Midbrain (tissue), 1 donor: ENCODE results near the gene OGT.
A peak's percentile ranks its signal among the peaks of the same experiment; 100 is the strongest.
"Not testable (repeated sequence)": the region's sequence is repeated elsewhere in the genome, so short reads cannot be mapped to it uniquely, and the experiment has no call there.

ENCODE experiments used
- DNase-seq: peaks from one replicate; lab custom pipeline; 2025; lab: John Stamatoyannopoulos, UW

Gene OGT

GRCh38 chrX:71532753-71533425, at the start of gene OGT:
Gene OGT, plus strand, starts transcription at chrX:71533104. Its CDS starts 196 bp downstream, at chrX:71533300.
- DNase-seq: peak; percentile 89

- DNase-seq: no peak
Observed at GRCh38 chrX:71487814-71488213, 45.1 kb upstream of the OGT start.

GRCh38 chrX:71489540-71489939, 43.4 kb upstream of the OGT start:
- no peak for DNase-seq

- no peak for DNase-seq
Observed at GRCh38 chrX:71492231-71493065, 40.5 kb upstream of the OGT start.

DNA sequence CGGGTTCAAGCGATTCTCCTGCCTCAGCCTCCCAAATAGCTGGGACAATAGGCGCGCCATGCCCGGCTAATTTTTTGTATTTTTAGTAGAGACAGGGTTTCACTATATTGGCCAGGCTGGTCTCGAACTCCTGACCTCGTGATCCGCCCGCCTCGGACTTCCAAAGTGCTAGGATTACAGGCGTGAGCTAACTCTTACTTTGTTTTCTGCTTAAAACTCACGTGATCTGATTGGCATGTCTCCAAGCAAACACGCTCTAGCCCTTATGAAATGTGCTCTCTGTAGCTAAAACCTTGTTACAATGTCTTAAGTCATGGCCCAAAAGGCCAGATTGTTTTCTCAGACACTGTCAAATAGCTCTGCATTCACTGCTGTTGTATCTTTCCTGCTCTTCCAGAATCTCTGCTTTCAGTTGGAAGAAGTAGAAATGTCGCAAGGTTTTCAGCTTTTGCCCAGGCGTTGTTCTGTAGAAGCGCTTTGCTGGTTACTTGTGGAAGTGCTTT, 39.7 kb upstream of the OGT start:
- no peak for DNase-seq

- peak; percentile 17 for DNase-seq
Observed at GRCh38 chrX:71495979-71496378, 36.9 kb upstream of the OGT start.

- no peak for DNase-seq
Observed at GRCh38 chrX:71496476-71496875, 36.4 kb upstream of the OGT start.

DNA sequence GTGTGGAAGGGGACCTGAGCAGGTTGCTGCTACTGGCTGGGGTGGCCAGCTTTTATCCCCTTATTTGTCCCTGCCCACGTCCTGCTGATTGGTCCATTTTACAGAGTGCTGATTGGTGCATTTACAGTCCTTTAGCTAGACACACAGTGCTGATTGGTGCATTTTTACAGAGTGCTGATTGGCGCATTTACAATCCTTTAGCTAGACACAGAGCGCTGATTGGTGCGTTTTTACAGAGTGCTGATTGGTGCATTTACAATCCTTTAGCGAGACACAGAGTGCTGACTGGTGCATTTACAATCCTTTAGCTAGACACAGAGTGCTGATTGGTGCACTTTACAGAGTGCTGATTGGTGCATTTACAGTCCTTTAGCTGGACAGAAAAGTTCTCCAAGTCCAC, 30.8 kb upstream of the OGT start:
- DNase-seq: not testable (repeated sequence)

- no peak for DNase-seq
Observed at GRCh38 chrX:71504346-71504745, 28.6 kb upstream of the OGT start.

DNA sequence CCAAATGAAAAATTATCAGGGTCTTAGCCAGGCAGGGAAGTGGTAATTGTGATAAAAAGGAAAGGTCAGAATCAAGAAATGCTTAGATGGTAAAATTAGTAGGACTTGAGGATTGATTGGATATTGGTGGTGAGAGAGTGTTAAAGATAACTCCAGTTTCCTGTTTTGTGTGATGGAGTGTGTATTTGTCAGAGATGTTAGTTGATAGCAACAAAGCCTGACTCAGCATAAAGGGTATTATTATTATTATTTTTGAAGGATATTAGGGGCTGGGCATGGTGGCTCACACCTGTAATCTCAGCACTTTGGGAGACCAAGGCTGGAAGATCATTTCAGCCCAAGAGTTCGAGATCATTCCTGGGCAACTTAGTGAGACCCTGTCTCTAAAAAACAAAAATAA, 23.6 kb upstream of the OGT start:
- DNase-seq: no peak

- no peak for DNase-seq
Observed at GRCh38 chrX:71510161-71510560, 22.7 kb upstream of the OGT start.

GRCh38 chrX:71513731-71514130, 19.2 kb upstream of the OGT start:
- DNase-seq: not testable (repeated sequence)

DNA sequence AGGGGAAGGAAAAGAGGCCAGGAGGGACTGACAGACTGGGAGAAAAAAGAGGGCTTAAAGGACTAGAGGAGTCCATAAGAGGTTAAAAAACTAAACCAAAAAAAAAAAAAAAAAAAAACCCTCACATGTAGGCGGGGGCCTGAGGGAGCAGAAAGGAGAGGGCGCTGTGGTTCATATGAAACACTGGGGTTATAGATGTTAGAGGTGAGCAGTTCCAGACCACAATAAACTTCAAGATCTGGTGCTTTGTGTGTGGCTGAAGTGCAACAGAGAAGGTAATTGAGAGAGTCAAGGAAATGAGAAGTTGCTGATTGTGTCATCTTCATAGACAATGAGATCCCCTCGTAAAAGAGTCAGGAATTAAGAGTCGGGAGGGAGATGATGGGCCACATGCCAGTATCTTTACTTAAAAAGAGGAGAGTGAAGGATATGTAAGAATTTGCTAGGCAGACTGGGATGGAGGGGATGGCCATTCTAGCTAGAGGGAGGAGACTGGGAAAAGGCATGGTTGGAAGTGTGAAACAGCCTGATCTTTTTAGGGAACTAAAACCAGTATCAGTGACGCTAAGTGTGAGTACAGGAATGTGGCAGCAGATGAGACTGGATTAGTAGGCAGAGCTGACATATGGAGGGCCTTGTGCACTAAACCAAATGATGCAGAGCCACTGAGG, 18.4 kb upstream of the OGT start:
- no peak for DNase-seq

DNA sequence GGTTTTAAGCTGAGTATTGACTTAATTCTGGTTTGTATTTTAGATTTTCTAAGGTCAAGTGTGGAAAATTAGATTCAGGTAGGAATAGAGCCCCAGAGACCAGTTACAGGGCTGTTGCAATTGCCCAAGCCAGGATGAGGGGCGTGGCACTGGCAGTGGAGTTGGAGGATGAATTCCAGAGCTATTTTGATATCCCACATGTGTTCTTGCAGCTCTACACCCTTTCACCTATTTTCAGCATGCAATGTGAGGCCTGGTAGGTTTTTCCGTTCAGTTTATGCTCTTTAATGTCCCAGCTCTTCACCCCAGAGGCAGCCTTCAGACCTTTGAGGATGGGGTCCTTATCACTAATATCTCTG, 17.9 kb upstream of the OGT start:
- DNase-seq: no peak

DNA sequence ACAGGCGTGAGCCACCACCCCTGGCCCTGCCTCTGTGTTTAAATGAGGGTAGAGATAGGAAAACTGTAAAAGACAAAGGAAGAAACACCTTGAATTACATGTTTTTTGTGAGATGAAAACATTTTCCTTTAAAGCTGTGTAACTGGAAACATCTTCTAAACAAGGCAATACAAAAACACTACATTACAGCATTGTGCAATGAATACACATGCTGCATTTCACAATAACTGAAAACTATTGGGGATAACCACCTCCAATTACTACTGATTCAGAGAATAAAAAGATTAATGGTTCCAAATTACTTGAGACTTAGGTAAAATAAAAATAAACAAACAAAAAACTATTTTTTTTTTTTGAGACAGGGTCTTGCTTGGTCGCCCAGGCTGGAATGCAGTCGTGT, 7.6 kb upstream of the OGT start:
- no peak for DNase-seq

GRCh38 chrX:71532078-71532752, 689 bp upstream of the OGT start:
- DNase-seq: no peak

GRCh38 chrX:71533516-71533850, 579 bp downstream of the OGT start:
- no peak for DNase-seq

DNA sequence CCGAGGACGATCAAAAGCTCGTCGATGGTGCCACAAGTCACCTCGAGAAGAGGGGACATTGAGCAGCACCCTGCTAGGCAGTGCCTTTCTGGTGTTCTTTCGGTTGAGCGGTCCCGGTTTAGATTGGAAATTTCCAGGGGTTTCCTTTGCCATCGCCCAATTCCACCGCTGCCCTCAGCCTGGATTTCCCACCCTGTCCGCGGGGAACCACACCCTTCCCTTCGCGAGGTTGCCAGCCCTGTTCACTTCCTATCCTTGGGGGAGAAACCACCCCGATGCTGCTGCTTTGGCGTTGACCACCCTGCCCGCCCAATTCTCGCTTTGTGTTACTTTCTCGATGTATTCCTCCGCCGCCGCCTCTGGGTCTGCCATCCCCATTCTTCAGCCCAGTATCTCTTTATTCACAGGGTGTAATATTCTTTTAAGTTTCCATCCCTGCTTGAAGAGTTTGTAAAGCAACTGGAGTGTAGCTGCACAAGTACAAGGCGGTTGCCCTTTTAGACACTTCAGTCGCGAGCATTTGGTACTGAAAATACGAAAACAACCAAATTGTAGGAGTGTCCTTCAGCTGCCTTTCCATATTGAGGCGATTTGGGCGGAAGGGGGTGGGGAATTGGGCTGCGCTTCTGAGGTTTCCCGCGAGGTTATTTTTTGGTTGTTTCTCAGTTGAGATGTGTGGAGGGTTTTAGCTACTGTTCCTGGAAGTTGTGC, 1.1 kb downstream of the OGT start:
- peak; percentile 29 for DNase-seq

- DNase-seq: no peak
Observed at GRCh38 chrX:71534773-71535544, 2.1 kb downstream of the OGT start.

GRCh38 chrX:71536285-71536684, 3.4 kb downstream of the OGT start:
- no peak for DNase-seq

DNA sequence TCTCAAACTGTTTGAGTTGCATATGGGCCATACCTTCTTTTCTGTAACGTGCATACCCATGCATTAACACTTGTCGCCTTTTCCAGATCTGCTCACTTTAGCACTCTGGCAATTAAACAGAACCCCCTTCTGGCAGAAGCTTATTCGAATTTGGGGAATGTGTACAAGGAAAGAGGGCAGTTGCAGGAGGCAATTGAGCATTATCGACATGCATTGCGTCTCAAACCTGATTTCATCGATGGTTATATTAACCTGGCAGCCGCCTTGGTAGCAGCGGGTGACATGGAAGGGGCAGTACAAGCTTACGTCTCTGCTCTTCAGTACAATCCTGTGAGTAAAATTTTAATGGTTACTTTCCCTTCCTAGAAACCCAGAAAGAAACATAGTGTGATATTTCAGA, 4.8 kb downstream of the OGT start:
- DNase-seq: no peak
